ENCODE results near the gene PIERCE2.
"Not testable (repeated sequence)": the region's sequence is repeated elsewhere in the genome, so short reads cannot be mapped to it uniquely, and the experiment has no call there.

GRCh38 chr15:55445936-55446335 is 37.6 kb downstream of the PIERCE2 start:
- TF ChIP-seq CTCF (IDR thresholded peaks at IDR 0.05; ENCODE audit: extremely low read depth in 1 of 2, insufficient read depth in 1 of 2, low read depth in 1 of 2, low read length in 2 of 2); POLR2A (IDR thresholded peaks at IDR 0.05; ENCODE audit: low read depth, low read length); EZH2 (IDR thresholded peaks at IDR 0.05; ENCODE audit: borderline replicate concordance, low read depth, low read length, severe bottlenecking); POLR2AphosphoS5 (IDR thresholded peaks at IDR 0.05; ENCODE audit: insufficient read depth, low read depth, low read length); GATA2 (IDR thresholded peaks at IDR 0.05; ENCODE audit: insufficient read depth, insufficient read length, low read depth, low read length); MAX (IDR thresholded peaks at IDR 0.05; ENCODE audit: insufficient read depth, insufficient read length); FOS (IDR thresholded peaks at IDR 0.05; ENCODE audit: borderline replicate concordance, insufficient read depth, low read length); MYC (IDR thresholded peaks at IDR 0.05; ENCODE audit: low read depth, low read length): not testable (repeated sequence)
